Ovary (tissue), 9 donors: ENCODE data around the gene PPA2. TPM values are rescaled to one million over a fixed set of nuclear protein-coding genes. Genes with fewer than 3 reads are reported as not detected.
A peak's percentile ranks its signal among the peaks of the same experiment; 100 is the strongest.
"Not testable (repeated sequence)": the region's sequence is repeated elsewhere in the genome, so short reads cannot be mapped to it uniquely, and the experiment has no call there.

Experiments used
- DNase-seq, 5 donors: peaks; one replicate each; pipeline ENCODE4 v3.0.0-alpha.2; 2019 to 2020
- H3K27ac ChIP-seq, 2 donors: fragments of 200-600 bp; one replicate each; pipeline versions ENCODE4 v1.5.1 to v1.8.0; 2019 to 2022
- H3K27me3 ChIP-seq: fragments of 200-600 bp; one replicate; pipeline ENCODE4 v1.8.0; 2022
- H3K36me3 ChIP-seq: fragments of 200-600 bp; sonication (generic); one replicate; pipeline ENCODE4 v1.5.1; 2019
- H3K4me1 ChIP-seq: one replicate; pipeline ENCODE4 v1.8.1; 2013; ENCODE audit warnings: mild to moderate bottlenecking, moderate library complexity; ENCODE audit not compliant: insufficient read depth
- H3K4me3 ChIP-seq: fragments of 200-600 bp; sonication (generic); one replicate; pipeline ENCODE4 v1.5.1; 2017
- H3K9me3 ChIP-seq, 2 donors: fragments of 200-600 bp in 1 of 2; sonication (generic) in 1 of 2; one replicate each; pipeline versions ENCODE4 v1.5.1 to v1.8.1; 2013 to 2019; ENCODE audit warnings: mild to moderate bottlenecking in 1 of 2, moderate library complexity in 1 of 2
- EP300 ChIP-seq: sonication (generic); formaldehyde crosslinking; IDR thresholded peaks from one replicate; pipeline ENCODE4 v1.6.1; 2017; ENCODE audit warnings: antibody characterized with exemption
- POLR2A ChIP-seq: fragments of 450-650 bp; IDR thresholded peaks from one replicate; pipeline ENCODE4 v1.6.1; 2017; ENCODE audit warnings: antibody characterized with exemption, mild to moderate bottlenecking, moderate library complexity
- WGBS, 3 donors: extraction: QIAGEN DNeasy Blood & Tissue Kit in 1 of 3; methylation state at CpG; one replicate each; pipeline versions ENCODE4 v1.1.5 to v1.1.7; 2013 to 2017; 5-methylcytosine and 5-hydroxymethylcytosine counted together
- intact Hi-C, 4 donors: fragments of 100-400 bp; cut with DNase I; formaldehyde crosslinking; loops; one replicate each; pipeline versions ENCODE4 v1.11.0 to v1.15.1; 2022 to 2023
- polyA plus RNA-seq, 2 donors: library from polyadenylated mRNA; stranded (reverse); fragments of 200-250 nt in 1 of 2; fragments of 350-450 nt in 1 of 2; fragmentation: Illumina TruSeq in 1 of 2; extraction: RNeasy Lipid Tissue Mini Kit (QIAGEN cat#74804) in 1 of 2; gene quantifications; one replicate each; pipeline ENCODE4 v1.2.3, GENCODE V29; 2013 to 2014
- total RNA-seq, 7 donors: library from RNA; depleted of rRNA in 2 of 7; stranded (reverse); fragments of >200 nt in 2 of 7; fragmentation: NEBNext Ultra II Directional in 3 of 7; extraction: Animal tissue kit (Norgen Biotek cat#: 25700) in 3 of 7; gene quantifications; one replicate each; pipeline versions ENCODE4 v1.1.0 to v1.2.4, GENCODE V29; 2016 to 2023
- TF ChIP-seq, protein P1 (sequence below), 3 donors: fragments of 450-650 bp in 2 of 3; fragments of 200-600 bp in 1 of 3; IDR thresholded peaks; one replicate each; pipeline versions ENCODE4 v1.5.1 to v1.8.0; 2016 to 2022; ENCODE audit warnings: antibody characterized with exemption in 3 of 3, mild to moderate bottlenecking in 1 of 3
- donor health status: DM: no; HTN: no; CAD: no; lungs with moderate emphysema.
- donor health status: DM: no; HTN: no; CAD: no.
- donor health status: Bipolar disorder and iron deficiency.
- donor health status: DM: yes; HTN: yes; CAD: no.
- donor health status: DM: no; HTN: no; CAD: no.
- donor health status: DM: yes; HTN: yes; CAD: no.

PPA2 gene
- total and polyA plus RNA-seq, 9 donors: 43.8 to 127 (median 65.6) TPM

- 59 to 95% (median 65%) methylated on average over 3 of the region's 3 CpGs for WGBS, 3 donors
These were observed 51.5 kb downstream of the PPA2 start for GRCh38 chr4:105422207-105422920.

GRCh38 chr4:105417624-105418023, 56.2 kb downstream of the PPA2 start:
- Histone ChIP-seq H3K9me3 (no peaks in the 10 kb centered on the region), H3K4me1 (no peaks in the 10 kb centered on the region), H3K27ac (no peak overlapping the region), H3K4me3 (no peak overlapping the region), H3K27me3 (no peaks in the 10 kb centered on the region), H3K36me3 (no peaks in the 10 kb centered on the region)
- no peak for DNase-seq
- TF ChIP-seq EP300: no peak
- no peak for TF ChIP-seq POLR2A
- TF ChIP-seq, protein P1, sequence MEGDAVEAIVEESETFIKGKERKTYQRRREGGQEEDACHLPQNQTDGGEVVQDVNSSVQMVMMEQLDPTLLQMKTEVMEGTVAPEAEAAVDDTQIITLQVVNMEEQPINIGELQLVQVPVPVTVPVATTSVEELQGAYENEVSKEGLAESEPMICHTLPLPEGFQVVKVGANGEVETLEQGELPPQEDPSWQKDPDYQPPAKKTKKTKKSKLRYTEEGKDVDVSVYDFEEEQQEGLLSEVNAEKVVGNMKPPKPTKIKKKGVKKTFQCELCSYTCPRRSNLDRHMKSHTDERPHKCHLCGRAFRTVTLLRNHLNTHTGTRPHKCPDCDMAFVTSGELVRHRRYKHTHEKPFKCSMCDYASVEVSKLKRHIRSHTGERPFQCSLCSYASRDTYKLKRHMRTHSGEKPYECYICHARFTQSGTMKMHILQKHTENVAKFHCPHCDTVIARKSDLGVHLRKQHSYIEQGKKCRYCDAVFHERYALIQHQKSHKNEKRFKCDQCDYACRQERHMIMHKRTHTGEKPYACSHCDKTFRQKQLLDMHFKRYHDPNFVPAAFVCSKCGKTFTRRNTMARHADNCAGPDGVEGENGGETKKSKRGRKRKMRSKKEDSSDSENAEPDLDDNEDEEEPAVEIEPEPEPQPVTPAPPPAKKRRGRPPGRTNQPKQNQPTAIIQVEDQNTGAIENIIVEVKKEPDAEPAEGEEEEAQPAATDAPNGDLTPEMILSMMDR (IDR thresholded peaks at IDR 0.05): no peak
- WGBS, 3 donors: 87 to 91% (median 89%) methylated on average over 5 of the region's 5 CpGs
- intact Hi-C loops: no loop called here

More at GRCh38 chr4:105422207-105422920, 51.5 kb downstream of the PPA2 start:
- Histone ChIP-seq H3K36me3 (no peaks in the 10 kb centered on the region), H3K4me1 (no peaks in the 10 kb centered on the region), H3K27ac (no peak overlapping the region), H3K4me3 (no peak overlapping the region), H3K9me3 (no peaks in the 10 kb centered on the region), H3K27me3 (no peaks in the 10 kb centered on the region)
- TF ChIP-seq, protein P1 (IDR thresholded peaks at IDR 0.05): no peak
- TF ChIP-seq EP300 (no peak), POLR2A (no peak)
- intact Hi-C loops: no loop called here
- no peak for DNase-seq

DNA sequence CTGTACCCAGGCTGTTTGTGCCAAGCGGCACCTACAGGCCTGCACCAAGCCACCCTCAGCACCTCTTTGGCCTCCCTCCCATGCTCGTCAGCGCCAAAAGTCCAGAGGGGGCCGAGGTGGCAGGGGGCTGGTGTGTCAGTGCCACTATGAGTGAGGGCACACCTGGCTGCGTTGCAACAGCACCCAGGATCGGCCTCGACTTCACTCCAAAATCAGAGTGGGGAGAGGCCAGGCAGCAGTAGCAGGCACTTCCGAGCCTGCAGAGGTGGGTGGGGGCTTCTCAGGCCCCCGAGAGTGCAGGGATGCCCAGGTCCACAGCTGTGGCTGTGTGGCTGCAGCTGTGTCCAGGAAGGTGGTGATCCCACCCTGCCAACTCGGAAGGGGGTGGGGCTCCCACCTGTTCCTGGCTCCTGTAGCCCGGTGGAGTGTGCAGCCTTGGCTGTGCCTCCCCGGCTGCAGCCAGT, 58.5 kb downstream of the PPA2 start:
- no peak overlapping the region for H3K27ac ChIP-seq
- H3K9me3 ChIP-seq: no peaks in the 10 kb centered on the region
- intact Hi-C loops: no loop called here
- H3K4me3 ChIP-seq: no peak overlapping the region
- no peaks in the 10 kb centered on the region for H3K4me1 ChIP-seq
- DNase-seq: peak in 1 of 5 donors; percentile 10
- H3K27me3 ChIP-seq: no peaks in the 10 kb centered on the region
- WGBS, 3 donors: 96 to 99% (median 97%) methylated on average over 12 of the region's 12 CpGs
- H3K36me3 ChIP-seq: no peaks in the 10 kb centered on the region
- TF ChIP-seq, protein P1 (IDR thresholded peaks at IDR 0.05): no peak
- TF ChIP-seq EP300 (no peak), POLR2A (no peak)

GRCh38 chr4:105414316-105414715, 59.5 kb downstream of the PPA2 start:
- intact Hi-C loops: no loop called here
- WGBS, 3 donors: 81 to 93% (median 90%) methylated on average over 15 of the region's 15 CpGs
- Histone ChIP-seq H3K4me3 (no peak overlapping the region), H3K36me3 (no peaks in the 10 kb centered on the region), H3K4me1 (no peaks in the 10 kb centered on the region), H3K27ac (no peak overlapping the region), H3K9me3 (no peaks in the 10 kb centered on the region), H3K27me3 (no peaks in the 10 kb centered on the region)
- TF ChIP-seq, protein P1 (IDR thresholded peaks at IDR 0.05): no peak
- TF ChIP-seq EP300 (no peak), POLR2A (no peak)
- peak in 1 of 5 donors; percentile 9 for DNase-seq

- WGBS, 3 donors: 94 to 95% (median 94%) methylated on average over 8 of the region's 8 CpGs
- intact Hi-C loops, DNase-seq, H3K27me3 ChIP-seq, H3K4me1 ChIP-seq, H3K36me3 ChIP-seq, H3K4me3 ChIP-seq, H3K9me3 ChIP-seq, H3K27ac ChIP-seq: not testable (repeated sequence)
These were observed 64.7 kb downstream of the PPA2 start for GRCh38 chr4:105409135-105409534.
